SH-SY5Y (cell line): Measurements from ENCODE around the gene ANKRD53.

Experiments
- GATA2 ChIP-seq: IDR thresholded peaks from 2 replicates; pipeline ENCODE4 v1.6.1; 2011; ENCODE audit warnings: mild to moderate bottlenecking, low read depth, low read length
- GATA3 ChIP-seq: IDR thresholded peaks from 2 replicates; pipeline ENCODE4 v1.6.1; 2011; ENCODE audit warnings: low read depth, mild to moderate bottlenecking, low read length, moderate library complexity

- TF ChIP-seq GATA2 (no peak), GATA3 (no peak)
Measured at GRCh38 chr2:70965506-70965905, 12.9 kb upstream of the ANKRD53 start.
